Naive thymus-derived CD8-positive, alpha-beta T cell (primary cell): ENCODE data around the gene RTN4RL2. TPM values are rescaled to one million over a fixed set of nuclear protein-coding genes. Genes with fewer than 3 reads are reported as not detected.

Source experiments
- ATAC-seq, 2 donors: fragments of 150-1000 bp; cut with Tn5 transposase in 1 of 2; sonication (Bioruptor Pico), chemical (Tn5 transposase) in 1 of 2; 1 replicate in 1 of 2; 2 replicates in 1 of 2; pipeline ENCODE4 v1.10.0; 2021; ENCODE audit warnings: mild to moderate bottlenecking in 2 of 2, moderate library complexity in 2 of 2
- POLR2A ChIA-PET: fragments of 350-600 bp; sonication (Branson Sonifier 250); formaldehyde crosslinking; loops from one replicate; lab custom pipeline; 2021; ENCODE audit warnings: antibody characterized with exemption; lab: Charles Lee
- DNase-seq, 10 donors: peaks; one replicate each; pipeline versions ENCODE4 v3.0.0 to v3.0.0-alpha.2; 2020 to 2022
- H3K27ac Mint-ChIP-seq, 10 donors: one replicate each; pipeline ENCODE4 v1.8.0; 2020 to 2022; ENCODE audit warnings: mild to moderate bottlenecking in 10 of 10, mixed read lengths in 10 of 10, moderate library complexity in 4 of 10, inconsistent platforms in 1 of 10
- H3K27me3 Mint-ChIP-seq, 5 donors: one replicate each; pipeline ENCODE4 v1.8.0; 2021 to 2022; ENCODE audit warnings: mixed read lengths in 5 of 5
- H3K36me3 Mint-ChIP-seq, 3 donors: one replicate each; pipeline ENCODE4 v1.8.0; 2020 to 2022; ENCODE audit warnings: mixed read lengths in 3 of 3, mild to moderate bottlenecking in 2 of 3, inconsistent platforms in 1 of 3
- H3K4me1 Mint-ChIP-seq, 4 donors: one replicate each; pipeline ENCODE4 v1.8.0; 2021 to 2022; ENCODE audit warnings: mixed read lengths in 4 of 4
- H3K4me3 Mint-ChIP-seq, 10 donors: one replicate each; pipeline ENCODE4 v1.8.0; 2020 to 2022; ENCODE audit warnings: mild to moderate bottlenecking in 10 of 10, mixed read lengths in 10 of 10, moderate library complexity in 6 of 10, inconsistent platforms in 1 of 10
- H3K9me3 Mint-ChIP-seq, 9 donors: one replicate each; pipeline ENCODE4 v1.8.0; 2020 to 2022; ENCODE audit warnings: mixed read lengths in 9 of 9, mild to moderate bottlenecking in 3 of 9, inconsistent platforms in 1 of 9, moderate library complexity in 1 of 9
- polyA plus RNA-seq, 3 donors: library from polyadenylated mRNA; unstranded; fragments of 300-500 nt; fragmentation: Illumina TruSeq; gene quantifications; one replicate each; pipeline ENCODE4 v1.2.3, GENCODE V29; 2021
- total RNA-seq, 8 experiments: library from RNA in 2 of 8; stranded (reverse) in 2 of 8; gene quantifications; one replicate each; pipeline ENCODE4 v1.2.3 and lab custom pipeline; 2021 to 2026

Gene RTN4RL2
- total and polyA plus RNA-seq, 5 experiments from 2014 or later: 0.09 to 0.21 TPM; not detected in 3

DNA sequence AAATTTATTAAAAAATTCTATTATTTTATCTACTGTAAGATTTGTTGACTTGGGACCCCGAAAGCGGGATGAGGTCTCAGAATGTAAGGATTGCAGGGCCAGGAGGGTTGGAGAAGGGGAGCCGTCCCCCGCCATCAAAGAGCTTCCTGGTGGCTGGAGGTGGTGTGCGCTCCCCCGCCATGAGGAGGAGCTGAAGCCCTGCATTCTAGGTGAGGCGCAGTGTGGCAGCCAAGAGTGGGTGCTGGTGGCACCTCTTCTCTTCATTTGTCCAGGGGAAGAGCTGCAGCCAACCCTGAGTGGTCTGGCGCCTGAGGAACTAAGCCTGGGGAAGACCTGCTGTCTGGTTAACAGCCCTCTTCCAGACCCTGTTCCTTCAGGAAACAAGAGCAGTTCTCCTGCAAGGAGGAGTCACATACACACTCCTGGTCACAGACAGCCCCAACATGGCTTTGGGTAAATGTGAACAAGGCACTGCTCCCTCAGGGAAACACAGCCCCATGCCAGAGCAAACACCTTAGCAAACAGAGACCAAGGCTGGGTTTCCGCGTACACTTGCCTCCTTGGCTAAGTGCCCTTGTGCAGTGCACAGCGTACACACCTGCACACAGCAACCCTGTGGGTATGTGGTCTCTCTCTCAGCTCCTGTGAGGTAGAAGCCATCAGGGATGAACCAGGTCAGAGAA, 17.3 kb downstream of the RTN4RL2 start:
- POLR2A ChIA-PET: interaction anchor here (1.2 to 1.5 kb wide), 3 partner anchors 18 to 37 kb away, joined by 3 to 8 read pairs (median 4); partner anchors contain the start of gene RTN4RL2
- DNase-seq: no peak
- peaks cover 0 to 2% (median 0%) of the 10 kb centered on the region in 3 donors for H3K36me3 Mint-ChIP-seq
- peaks cover 0 to 5% (median 0%) of the 10 kb centered on the region in 5 donors for H3K27me3 Mint-ChIP-seq
- H3K9me3 Mint-ChIP-seq: no peaks in the 10 kb centered on the region
- peak overlapping the region in 3 of 10 donors; percentile 20 to 65 (median 41) for H3K27ac Mint-ChIP-seq
- peaks cover 22 to 58% (median 44%) of the 10 kb centered on the region in 4 donors for H3K4me1 Mint-ChIP-seq
- no peak for ATAC-seq
- peak overlapping the region; percentile 3 to 88 (median 82) for H3K4me3 Mint-ChIP-seq

DNA sequence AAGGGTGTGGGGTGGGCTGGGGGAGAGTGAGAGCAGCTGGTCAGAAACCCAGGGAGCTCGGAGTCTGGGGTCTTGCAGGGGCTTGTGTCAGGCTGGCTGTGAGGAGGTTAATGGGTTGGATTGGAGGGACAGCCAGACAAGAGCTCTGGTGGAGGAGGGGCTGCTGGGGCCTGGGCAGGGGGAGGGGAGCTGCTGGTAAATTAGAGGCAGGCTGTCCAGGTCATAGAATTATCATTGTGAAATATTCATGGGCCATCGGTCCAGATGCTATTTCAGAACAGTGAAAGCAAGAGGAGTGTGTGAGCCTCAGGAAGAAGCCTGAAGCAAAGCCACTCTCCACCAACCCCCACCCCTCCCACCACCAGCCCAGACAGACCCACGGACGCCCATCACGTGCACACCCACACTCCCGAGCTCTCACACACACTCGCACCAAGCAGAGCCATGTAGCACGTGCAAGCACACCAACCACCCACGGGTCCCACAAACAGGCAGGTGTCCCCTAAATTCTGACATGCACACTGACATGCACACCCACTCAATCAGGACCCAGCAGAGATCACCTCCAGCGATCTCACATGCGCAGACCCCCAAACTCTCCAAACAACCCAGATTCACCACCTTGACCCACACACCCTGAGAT, 18.8 kb downstream of the RTN4RL2 start:
- DNase-seq (no peak), ATAC-seq (no peak)
- H3K27ac Mint-ChIP-seq: peak overlapping the region in 1 of 10 donors; percentile 60
- peaks cover 0 to 5% (median 2%) of the 10 kb centered on the region in 3 donors for H3K36me3 Mint-ChIP-seq
- peaks cover 0 to 5% (median 0%) of the 10 kb centered on the region in 5 donors for H3K27me3 Mint-ChIP-seq
- H3K4me1 Mint-ChIP-seq: peaks cover 17 to 47% (median 36%) of the 10 kb centered on the region in 4 donors
- POLR2A ChIA-PET: interaction anchor here (1.5 kb wide), 1 partner anchor 19 kb away, joined by 4 read pairs; the partner anchor contains the start of gene RTN4RL2
- peak overlapping the region in 1 of 10 donors; percentile 29 for H3K4me3 Mint-ChIP-seq
- H3K9me3 Mint-ChIP-seq: no peaks in the 10 kb centered on the region

DNA sequence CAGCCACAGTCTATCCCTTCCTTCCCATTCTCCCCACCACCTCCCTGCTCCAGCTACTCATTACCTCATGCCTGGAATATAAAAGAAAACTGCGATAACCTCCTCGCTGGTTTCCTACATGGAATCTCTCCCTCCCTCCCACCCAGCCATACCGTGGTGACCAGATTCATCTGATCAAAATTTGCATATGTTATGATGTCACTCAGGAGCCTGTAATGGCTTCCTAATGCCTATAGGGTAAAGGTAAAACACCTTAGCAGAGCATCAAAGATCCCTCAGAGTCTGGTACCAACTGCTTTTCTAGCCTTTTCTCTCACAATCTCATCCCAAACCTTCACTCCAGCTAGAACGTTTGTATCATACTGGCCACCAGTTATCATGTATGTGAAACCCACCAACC, 19.6 kb downstream of the RTN4RL2 start:
- H3K4me1 Mint-ChIP-seq: peaks cover 13 to 46% (median 28%) of the 10 kb centered on the region in 4 donors
- peaks cover 0 to 12% (median 8%) of the 10 kb centered on the region in 3 donors for H3K36me3 Mint-ChIP-seq
- DNase-seq (no peak), ATAC-seq (peak in 1 of 2 donors; percentile 31)
- no peaks in the 10 kb centered on the region for H3K9me3 Mint-ChIP-seq
- POLR2A ChIA-PET: no interaction called here
- H3K27ac Mint-ChIP-seq: peak overlapping the region in 2 of 10 donors; percentile 53 to 57
- H3K4me3 Mint-ChIP-seq: peak overlapping the region in 1 of 10 donors; percentile 35
- H3K27me3 Mint-ChIP-seq: peaks cover under 1 to 7% (median 6%) of the 10 kb centered on the region in 5 donors

DNA sequence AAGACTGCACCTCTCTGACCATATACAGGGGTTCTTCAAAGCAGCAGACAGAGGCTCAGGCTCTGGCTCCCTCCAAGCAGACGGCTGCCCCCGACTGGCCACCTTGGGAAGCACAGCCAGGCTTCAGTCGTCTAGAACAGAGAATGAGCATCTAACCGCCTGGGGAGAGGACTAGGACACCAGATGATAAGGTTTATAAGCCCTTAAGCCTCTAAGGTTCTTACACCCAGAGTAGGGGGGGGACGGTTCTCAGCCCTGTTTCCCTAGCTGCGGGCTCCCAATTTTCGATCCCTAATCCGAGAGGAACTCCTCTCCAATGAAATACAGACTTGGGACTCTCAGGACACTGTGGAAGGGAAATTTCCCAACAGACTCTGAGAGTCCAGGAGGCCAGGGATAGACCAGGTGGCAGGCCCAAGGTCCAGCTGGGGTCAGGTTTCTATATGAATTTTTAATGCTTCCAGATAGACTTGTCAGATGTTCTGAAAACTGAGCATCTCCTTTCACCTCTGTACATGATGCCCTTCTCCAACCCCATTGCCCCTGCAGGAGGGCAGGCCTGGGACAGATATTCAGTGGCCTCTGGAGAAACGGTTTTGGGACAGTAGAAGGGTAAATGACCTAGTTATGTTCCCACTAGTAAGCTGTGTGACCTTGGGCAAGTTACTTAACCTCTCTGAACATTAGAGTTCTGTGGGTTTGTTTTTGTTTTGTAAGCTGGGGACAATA, 20.2 kb downstream of the RTN4RL2 start:
- peak in 1 of 2 donors; percentile 38 for ATAC-seq
- peaks cover 11 to 40% (median 23%) of the 10 kb centered on the region in 4 donors for H3K4me1 Mint-ChIP-seq
- peak overlapping the region in 4 of 10 donors; percentile 13 to 57 (median 42) for H3K27ac Mint-ChIP-seq
- POLR2A ChIA-PET: interaction anchor here (1.9 kb wide), 1 partner anchor 23 kb away, joined by 5 read pairs; no protein-coding TSS in a partner anchor
- no peaks in the 10 kb centered on the region for H3K9me3 Mint-ChIP-seq
- H3K36me3 Mint-ChIP-seq: peaks cover 2 to 19% (median 13%) of the 10 kb centered on the region in 3 donors
- peak in 8 of 10 donors; percentile 30 to 55 (median 46) for DNase-seq
- H3K4me3 Mint-ChIP-seq: peak overlapping the region in 3 of 10 donors; percentile 9 to 39 (median 35)
- H3K27me3 Mint-ChIP-seq: peaks cover 2 to 13% (median 8%) of the 10 kb centered on the region in 5 donors

DNA sequence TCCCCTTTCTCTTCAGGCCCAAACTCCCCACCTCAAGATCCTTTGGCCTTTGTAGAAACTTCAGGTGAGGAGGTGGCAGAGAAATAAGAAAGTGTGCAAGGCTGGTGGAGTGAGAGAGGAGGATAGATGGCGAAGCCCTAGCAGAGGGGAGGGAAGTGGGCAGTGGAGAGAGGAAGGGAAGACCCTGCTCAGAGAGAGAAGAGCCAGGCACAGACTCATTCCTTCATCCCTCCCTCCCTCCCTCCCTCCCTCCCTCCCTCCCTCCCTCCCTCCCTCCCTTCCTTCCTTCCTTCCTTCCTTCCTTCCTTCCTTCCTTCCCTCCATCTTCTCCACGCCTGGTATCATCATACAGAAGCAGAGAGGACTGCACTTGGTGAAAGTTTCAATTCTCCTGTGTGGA, 21.0 kb downstream of the RTN4RL2 start:
- Mint-ChIP-seq H3K4me3 (peak overlapping the region in 5 of 10 donors; percentile 33 to 56 (median 48)), H3K9me3 (no peaks in the 10 kb centered on the region), H3K4me1 (peaks cover 8 to 33% (median 17%) of the 10 kb centered on the region in 4 donors), H3K27me3 (peaks cover 4 to 18% (median 8%) of the 10 kb centered on the region in 5 donors), H3K27ac (peak overlapping the region in 2 of 10 donors; percentile 14 to 16), H3K36me3 (peaks cover 5 to 26% (median 21%) of the 10 kb centered on the region in 3 donors)
- DNase-seq (no peak), ATAC-seq (no peak)
- POLR2A ChIA-PET: interaction anchor here (1.9 kb wide), 1 partner anchor 24 kb away, joined by 5 read pairs; no protein-coding TSS in a partner anchor

DNA sequence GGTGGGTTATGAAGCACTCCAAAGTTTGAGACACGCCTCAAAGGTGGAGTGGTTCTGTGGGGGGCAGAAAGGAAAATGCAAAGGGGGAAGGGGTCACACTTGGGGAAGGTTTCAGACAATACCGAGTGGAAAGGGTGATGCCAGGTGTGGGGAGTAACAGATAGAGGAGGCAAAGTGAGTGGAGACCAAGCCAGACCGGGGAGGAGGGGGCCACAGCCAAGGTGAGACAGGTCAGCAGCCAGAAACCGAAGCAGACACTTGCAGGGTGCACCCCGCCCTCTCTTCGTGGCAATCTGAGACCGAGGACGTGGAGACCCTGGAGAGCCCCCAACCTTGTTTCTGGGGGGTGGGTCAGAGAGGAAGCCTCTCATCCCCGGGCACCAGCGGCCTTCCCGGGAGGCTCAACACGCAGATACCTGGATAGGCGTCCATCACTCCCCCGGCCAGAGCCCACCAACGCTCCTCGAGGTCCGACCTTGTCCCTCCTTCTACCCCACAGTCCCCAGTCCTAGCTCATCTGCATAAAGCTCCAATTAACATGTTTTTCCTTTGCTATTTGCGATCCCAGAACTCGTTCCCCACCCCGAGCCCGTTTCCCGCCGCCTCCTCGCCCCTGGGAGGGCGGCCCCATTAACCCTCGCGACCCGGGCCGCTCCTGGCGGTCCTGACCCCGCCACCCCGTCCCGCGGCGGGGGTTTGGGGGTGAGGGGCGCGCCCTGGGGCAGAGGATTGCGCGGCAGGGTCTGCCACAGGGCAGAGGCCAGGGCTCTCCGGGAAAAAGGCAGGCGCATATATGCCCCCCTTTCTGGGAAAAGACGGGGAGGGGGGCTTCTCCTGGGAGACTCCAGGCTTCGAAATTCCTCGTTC, 21.8 kb downstream of the RTN4RL2 start:
- POLR2A ChIA-PET: interaction anchor here (1.0 to 1.9 kb wide), 2 partner anchors 21 to 25 kb away, joined by 3 to 5 read pairs; partner anchors contain the start of gene RTN4RL2
- no peak for ATAC-seq
- Mint-ChIP-seq H3K4me1 (peaks cover 4 to 30% (median 12%) of the 10 kb centered on the region in 4 donors), H3K27me3 (peaks cover 4 to 19% (median 8%) of the 10 kb centered on the region in 5 donors), H3K36me3 (peaks cover 5 to 30% (median 23%) of the 10 kb centered on the region in 3 donors), H3K27ac (peak overlapping the region in 1 of 10 donors; percentile 43), H3K4me3 (peak overlapping the region in 6 of 10 donors; percentile 25 to 56 (median 38)), H3K9me3 (no peaks in the 10 kb centered on the region)
- DNase-seq: no peak

DNA sequence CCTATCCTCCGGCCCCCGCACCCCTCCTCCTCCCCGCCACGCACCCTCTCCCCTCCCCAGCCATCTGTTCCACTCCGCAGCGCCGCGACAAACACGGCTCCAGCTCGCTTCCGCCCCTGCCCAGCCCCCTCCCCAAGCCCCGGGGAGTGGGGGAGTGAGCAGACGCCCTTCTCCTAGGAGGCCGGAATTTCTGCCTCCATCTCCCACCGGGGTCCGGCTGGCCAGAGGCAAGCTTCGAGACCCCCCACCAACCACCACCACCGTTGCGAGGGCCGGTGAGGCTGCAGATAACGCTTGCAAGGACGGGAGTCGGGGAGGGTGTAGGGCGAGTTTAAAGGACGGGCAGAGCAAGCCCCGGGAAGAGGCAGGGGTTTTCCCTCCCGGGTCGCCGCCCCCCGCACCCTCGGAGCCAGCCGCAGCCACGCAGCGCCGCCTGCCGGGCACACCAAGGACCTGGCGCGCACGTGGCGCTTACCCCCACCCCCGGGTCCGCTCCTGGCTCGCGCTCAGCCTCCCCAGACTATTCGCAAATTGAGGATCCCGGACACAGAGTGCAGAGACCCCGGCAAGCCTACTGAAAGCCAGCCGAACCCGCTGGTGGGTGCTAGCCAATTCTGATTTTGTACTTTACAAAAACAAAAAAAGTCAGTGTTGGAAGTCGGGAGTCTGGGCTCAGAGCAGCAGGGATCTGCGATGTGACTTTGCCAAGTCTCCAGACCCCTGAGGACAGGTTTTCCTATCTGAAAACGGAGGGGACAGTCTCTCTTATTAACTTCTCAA, 22.6 kb downstream of the RTN4RL2 start:
- H3K4me1 Mint-ChIP-seq: peaks cover 4 to 30% (median 10%) of the 10 kb centered on the region in 4 donors
- peak; percentile 47 to 76 (median 68) for DNase-seq
- H3K9me3 Mint-ChIP-seq: no peaks in the 10 kb centered on the region
- peak; percentile 86 to 92 for ATAC-seq
- peaks cover 4 to 27% (median 15%) of the 10 kb centered on the region in 5 donors for H3K27me3 Mint-ChIP-seq
- POLR2A ChIA-PET: interaction anchor here (0.9 to 1.2 kb wide), 4 partner anchors 22 to 32 kb away, joined by 3 to 4 read pairs (median 3); partner anchors contain the start of gene RTN4RL2
- peak overlapping the region in 1 of 10 donors; percentile 5 for H3K27ac Mint-ChIP-seq
- peak overlapping the region in 8 of 10 donors; percentile 6 to 56 (median 40) for H3K4me3 Mint-ChIP-seq
- peaks cover 13 to 39% (median 31%) of the 10 kb centered on the region in 3 donors for H3K36me3 Mint-ChIP-seq

DNA sequence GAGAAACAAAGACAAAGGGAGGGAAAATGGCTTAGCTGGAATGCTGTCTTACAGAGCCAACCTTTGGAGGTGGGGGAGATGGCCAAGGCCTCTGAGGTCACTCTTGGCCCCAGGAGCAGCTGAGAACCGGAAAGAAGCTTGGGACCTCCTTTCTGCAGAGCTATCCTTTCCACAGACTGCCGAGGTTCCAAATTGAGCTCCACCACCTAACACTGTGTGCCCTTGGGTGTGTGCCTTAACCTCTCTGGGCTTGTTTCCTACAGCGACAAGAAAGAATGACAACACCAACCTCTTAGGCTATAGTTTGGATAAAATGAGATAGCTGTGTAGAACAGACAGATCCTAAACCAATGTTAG, 23.2 kb downstream of the RTN4RL2 start:
- H3K36me3 Mint-ChIP-seq: peaks cover 18 to 44% (median 36%) of the 10 kb centered on the region in 3 donors
- no peak overlapping the region for H3K27ac Mint-ChIP-seq
- peaks cover 4 to 28% (median 12%) of the 10 kb centered on the region in 4 donors for H3K4me1 Mint-ChIP-seq
- DNase-seq: no peak
- H3K4me3 Mint-ChIP-seq: peak overlapping the region in 3 of 10 donors; percentile 18 to 56 (median 45)
- POLR2A ChIA-PET: interaction anchor here (0.9 to 1.2 kb wide), 3 partner anchors 22 to 31 kb away, joined by 3 to 4 read pairs (median 3); no protein-coding TSS in a partner anchor
- H3K27me3 Mint-ChIP-seq: peaks cover 8 to 33% (median 20%) of the 10 kb centered on the region in 5 donors
- no peak for ATAC-seq
- H3K9me3 Mint-ChIP-seq: no peaks in the 10 kb centered on the region

DNA sequence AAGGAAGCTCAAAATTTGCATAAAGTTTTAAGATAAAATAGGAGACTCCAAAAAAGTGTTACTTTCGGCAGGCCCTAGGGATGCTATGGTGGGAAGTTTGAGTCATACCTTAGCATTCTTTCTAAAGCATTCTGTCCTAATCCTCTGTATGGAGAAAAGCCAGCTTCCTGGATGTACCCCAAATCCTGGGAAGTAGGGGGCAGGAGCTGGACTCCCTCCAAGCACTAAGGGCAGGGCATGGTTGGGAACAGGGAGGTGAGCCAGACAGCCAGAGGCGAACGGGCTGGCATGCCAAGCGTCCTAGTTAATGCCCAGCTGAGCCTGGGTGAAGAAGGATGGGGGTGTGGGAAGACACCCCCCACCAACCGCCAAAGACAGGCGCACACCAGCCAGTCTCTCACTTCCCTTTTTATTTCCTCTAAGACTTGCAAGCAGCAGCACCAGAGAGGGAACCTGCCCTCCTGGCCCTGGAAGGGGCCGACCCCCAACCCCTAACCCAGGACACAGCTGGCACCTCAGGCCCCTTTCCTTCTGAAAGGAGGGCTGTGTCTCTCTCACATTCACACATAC, 23.9 kb downstream of the RTN4RL2 start:
- Mint-ChIP-seq H3K4me3 (no peak overlapping the region), H3K36me3 (peaks cover 23 to 51% (median 43%) of the 10 kb centered on the region in 3 donors), H3K27me3 (peaks cover 8 to 39% (median 25%) of the 10 kb centered on the region in 5 donors), H3K9me3 (no peaks in the 10 kb centered on the region), H3K27ac (peak overlapping the region in 1 of 10 donors; percentile 24), H3K4me1 (peaks cover 4 to 28% (median 12%) of the 10 kb centered on the region in 4 donors)
- POLR2A ChIA-PET: interaction anchor here (0.6 to 1.2 kb wide), 3 partner anchors 23 to 128 kb away, joined by 3 to 4 read pairs (median 3); no protein-coding TSS in a partner anchor
- DNase-seq (no peak), ATAC-seq (no peak)
